Pancreas (tissue), 10 donors: ENCODE measurements around the gene VSIG10L. TPM values are rescaled to one million over a fixed set of nuclear protein-coding genes. Genes with fewer than 3 reads are reported as not detected.
A peak's percentile ranks its signal among the peaks of the same experiment; 100 is the strongest.

Experiments used
- ATAC-seq, 4 donors: fragments of 200-7000 bp; cut with Tn5 transposase; one replicate each; pipeline versions ENCODE4 v1.8.0 to v1.9.1; 2020; ENCODE audit warnings: mild to moderate bottlenecking in 4 of 4, moderate library complexity in 4 of 4
- DNase-seq, 6 donors: peaks; one replicate each; pipeline ENCODE4 v3.0.0-alpha.2; 2020
- FAIRE-seq: peaks from 2 replicates; lab custom pipeline; 2012; peaks lifted over from hg19 to GRCh38; lab: Jason Lieb, UNC
- H3K27ac ChIP-seq, 4 donors: fragments of 200-600 bp; sonication (generic); 1 replicate in 3 of 4; 2 replicates in 1 of 4; pipeline versions ENCODE4 v1.5.0 to v1.8.0; 2020
- H3K27me3 ChIP-seq, 4 donors: fragments of 200-600 bp; one replicate each; pipeline ENCODE4 v1.8.0; 2021
- H3K36me3 ChIP-seq, 3 donors: fragments of 200-600 bp; sonication (generic) in 1 of 3; one replicate each; pipeline versions ENCODE4 v1.5.0 to v1.8.0; 2020 to 2021
- H3K4me1 ChIP-seq, 3 donors: fragments of 200-600 bp; one replicate each; pipeline ENCODE4 v1.8.0; 2021
- H3K4me3 ChIP-seq, 4 donors: fragments of 200-600 bp; sonication (generic) in 2 of 4; one replicate each; pipeline versions ENCODE4 v1.5.0 to v1.8.0; 2020 to 2021
- H3K9me3 ChIP-seq, 4 donors: fragments of 200-600 bp; one replicate each; pipeline ENCODE4 v1.8.0; 2021
- WGBS, 2 donors: extraction: QIAGEN DNeasy Blood & Tissue Kit; methylation state at CpG; one replicate each; pipeline ENCODE4 v1.1.7; 2013; 5-methylcytosine and 5-hydroxymethylcytosine counted together
- intact Hi-C, 3 donors: fragments of 100-400 bp; cut with DNase I; formaldehyde crosslinking; loops; one replicate each; pipeline versions ENCODE4 v1.11.1 to v1.14.2; 2022
- polyA plus RNA-seq, 2 donors: library from polyadenylated mRNA; stranded (reverse); fragments of 200-250 nt; gene quantifications; one replicate each; pipeline ENCODE4 v1.2.3, GENCODE V29; 2013
- total RNA-seq, 6 donors: library from RNA; stranded (reverse); fragmentation: NEBNext Ultra II Directional in 4 of 6; extraction: Animal tissue kit (Norgen Biotek cat#: 25700) in 4 of 6; gene quantifications; one replicate each; pipeline versions ENCODE4 v1.2.1 to v1.2.4, GENCODE V29; 2021 to 2023
- TF ChIP-seq, protein P1 (sequence below), 4 donors: fragments of 200-600 bp; sonication (generic) in 3 of 4; IDR thresholded peaks; one replicate each; pipeline versions ENCODE4 v1.5.0 to v1.8.0; 2021; ENCODE audit warnings: antibody characterized with exemption in 4 of 4
- donor health status: healthy with polysubstance abuse.
- donor health status: DM: no; HTN: no; CAD: no; lungs with moderate emphysema.
- donor health status: DM: no; HTN: no; CAD: no.
- donor health status: control.
- donor health status: control.
- donor health status: Bipolar disorder and iron deficiency.
- donor health status: DM: yes; HTN: yes; CAD: no.
- donor health status: DM: no; HTN: no; CAD: no.
- donor health status: DM: no; HTN: no; CAD: no.
- donor health status: DM: yes; HTN: yes; CAD: no.

The VSIG10L gene
- total and polyA plus RNA-seq, 8 donors = 0.16 to 1.1 (median 0.37) TPM; not detected in 1

GRCh38 chr19:51323481-51324166 lies 18.3 kb downstream of the VSIG10L start:
- Histone ChIP-seq H3K9me3 (no peaks in the 10 kb centered on the region), H3K4me3 (no peak overlapping the region), H3K27me3 (peaks cover 0 to 10% (median 3%) of the 10 kb centered on the region in 4 donors), H3K27ac (no peak overlapping the region), H3K36me3 (no peaks in the 10 kb centered on the region), H3K4me1 (peaks cover 0 to 4% (median 0%) of the 10 kb centered on the region in 3 donors)
- TF ChIP-seq, protein P1, sequence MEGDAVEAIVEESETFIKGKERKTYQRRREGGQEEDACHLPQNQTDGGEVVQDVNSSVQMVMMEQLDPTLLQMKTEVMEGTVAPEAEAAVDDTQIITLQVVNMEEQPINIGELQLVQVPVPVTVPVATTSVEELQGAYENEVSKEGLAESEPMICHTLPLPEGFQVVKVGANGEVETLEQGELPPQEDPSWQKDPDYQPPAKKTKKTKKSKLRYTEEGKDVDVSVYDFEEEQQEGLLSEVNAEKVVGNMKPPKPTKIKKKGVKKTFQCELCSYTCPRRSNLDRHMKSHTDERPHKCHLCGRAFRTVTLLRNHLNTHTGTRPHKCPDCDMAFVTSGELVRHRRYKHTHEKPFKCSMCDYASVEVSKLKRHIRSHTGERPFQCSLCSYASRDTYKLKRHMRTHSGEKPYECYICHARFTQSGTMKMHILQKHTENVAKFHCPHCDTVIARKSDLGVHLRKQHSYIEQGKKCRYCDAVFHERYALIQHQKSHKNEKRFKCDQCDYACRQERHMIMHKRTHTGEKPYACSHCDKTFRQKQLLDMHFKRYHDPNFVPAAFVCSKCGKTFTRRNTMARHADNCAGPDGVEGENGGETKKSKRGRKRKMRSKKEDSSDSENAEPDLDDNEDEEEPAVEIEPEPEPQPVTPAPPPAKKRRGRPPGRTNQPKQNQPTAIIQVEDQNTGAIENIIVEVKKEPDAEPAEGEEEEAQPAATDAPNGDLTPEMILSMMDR (IDR thresholded peaks at IDR 0.05) = no peak
- ATAC-seq (no peak), FAIRE-seq (no peak), DNase-seq (no peak)
- intact Hi-C loops = no loop called here
- WGBS, 2 donors = 54 to 69% methylated on average over 29 of the region's 29 CpGs

GRCh38 chr19:51321799-51322198 lies 20.1 kb downstream of the VSIG10L start:
- FAIRE-seq (no peak), DNase-seq (no peak), ATAC-seq (no peak)
- no peak overlapping the region for H3K27ac ChIP-seq
- no peaks in the 10 kb centered on the region for H3K27me3 ChIP-seq
- WGBS, 2 donors = 44 to 50% methylated on average over 14 of the region's 14 CpGs
- H3K4me3 ChIP-seq = no peak overlapping the region
- TF ChIP-seq, protein P1 (IDR thresholded peaks at IDR 0.05) = no peak
- H3K4me1 ChIP-seq = no peaks in the 10 kb centered on the region
- H3K9me3 ChIP-seq = no peaks in the 10 kb centered on the region
- no peaks in the 10 kb centered on the region for H3K36me3 ChIP-seq
- intact Hi-C loops = no loop called here

GRCh38 chr19:51320280-51320657 lies 21.7 kb downstream of the VSIG10L start:
- FAIRE-seq (no peak), ATAC-seq (peak in 2 of 4 donors; percentile 21 to 36), DNase-seq (peak in 1 of 6 donors; percentile 42)
- TF ChIP-seq, protein P1 (IDR thresholded peaks at IDR 0.05) = no peak
- intact Hi-C loops = no loop called here
- Histone ChIP-seq H3K27ac (no peak overlapping the region), H3K27me3 (no peaks in the 10 kb centered on the region), H3K9me3 (no peaks in the 10 kb centered on the region), H3K36me3 (no peaks in the 10 kb centered on the region), H3K4me1 (no peaks in the 10 kb centered on the region), H3K4me3 (no peak overlapping the region)
- whole genome bisulfite sequencing, 2 donors = 2 to 7% methylated on average over 14 of the region's 14 CpGs

DNA sequence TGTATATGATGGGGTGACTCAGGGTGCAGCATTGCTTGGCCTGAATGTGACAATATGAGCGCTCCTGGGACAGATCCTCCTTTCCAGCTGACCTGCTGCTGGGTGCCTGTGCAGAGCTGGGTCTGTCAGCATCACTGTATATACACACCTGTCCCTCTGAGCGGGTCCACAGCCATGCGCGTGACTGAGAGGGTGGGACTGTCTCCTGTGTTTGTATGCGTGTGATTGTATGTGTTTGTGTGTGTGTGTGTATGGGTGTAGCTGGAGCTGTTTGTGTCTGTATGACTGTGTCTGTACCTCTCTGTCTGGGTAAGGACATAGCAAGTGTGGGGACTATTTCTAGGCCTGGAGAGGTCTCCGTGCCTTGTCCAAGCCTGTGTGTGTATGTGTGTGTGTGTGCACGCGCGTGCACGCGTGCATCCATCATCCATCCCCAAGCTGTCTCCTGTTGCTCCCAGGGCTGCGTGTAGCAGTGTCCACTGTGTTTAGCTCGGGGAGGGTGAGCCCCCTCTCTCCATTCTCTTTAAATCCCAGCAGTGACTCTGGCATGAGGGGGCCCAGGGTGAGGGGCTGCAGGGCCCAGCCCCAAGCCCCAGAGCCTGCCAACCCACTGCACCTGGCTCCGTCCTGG lies 22.2 kb downstream of the VSIG10L start:
- Histone ChIP-seq H3K27ac (no peak overlapping the region), H3K9me3 (no peaks in the 10 kb centered on the region), H3K36me3 (no peaks in the 10 kb centered on the region), H3K27me3 (no peaks in the 10 kb centered on the region), H3K4me1 (no peaks in the 10 kb centered on the region), H3K4me3 (no peak overlapping the region)
- DNase-seq (no peak), FAIRE-seq (no peak), ATAC-seq (no peak)
- 63% methylated on average over 14 of the region's 14 CpGs for WGBS, 2 donors
- TF ChIP-seq, protein P1 (IDR thresholded peaks at IDR 0.05) = no peak
- intact Hi-C loops = no loop called here
